ENCODE results near the gene KRTAP10-9.
"Not testable (repeated sequence)": the region's sequence is repeated elsewhere in the genome, so short reads cannot be mapped to it uniquely, and the experiment has no call there.

The KRTAP10-9 gene

DNA sequence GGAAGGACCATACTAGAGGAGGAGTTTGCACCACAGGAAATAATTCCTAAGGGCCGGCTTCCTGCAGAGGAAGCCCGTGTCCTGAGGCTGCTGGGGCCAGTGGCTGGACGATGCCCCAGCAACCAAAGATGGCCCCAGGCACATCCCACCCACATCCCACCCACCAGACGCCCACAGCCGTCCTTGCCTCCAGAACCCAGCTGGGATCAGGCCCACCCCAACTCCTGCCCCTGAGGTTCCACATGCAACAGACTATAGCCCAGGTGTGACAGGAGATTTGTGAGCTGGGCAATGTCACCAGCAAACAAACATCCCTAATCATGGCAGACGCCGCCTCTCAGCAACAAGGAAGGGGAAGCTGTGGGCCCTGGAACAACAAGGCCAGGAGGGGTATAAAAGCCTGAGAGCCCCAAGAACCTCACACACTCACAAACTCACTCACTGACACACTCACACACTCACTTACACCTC is at the start of gene KRTAP10-9:
Gene KRTAP10-9, plus strand, starts transcription at position 421 of the 471 bp plus-strand sequence. CDS start 79 bp downstream, outside the sequence.
- FAIRE-seq: no peak
- DNase-seq (ENCODE audit: low spot score): no peak

- FAIRE-seq: no peak
- no peak for DNase-seq (ENCODE audit: low spot score)
These were observed 48.4 kb upstream of the KRTAP10-9 start for GRCh38 chr21:44578371-44579055.

DNA sequence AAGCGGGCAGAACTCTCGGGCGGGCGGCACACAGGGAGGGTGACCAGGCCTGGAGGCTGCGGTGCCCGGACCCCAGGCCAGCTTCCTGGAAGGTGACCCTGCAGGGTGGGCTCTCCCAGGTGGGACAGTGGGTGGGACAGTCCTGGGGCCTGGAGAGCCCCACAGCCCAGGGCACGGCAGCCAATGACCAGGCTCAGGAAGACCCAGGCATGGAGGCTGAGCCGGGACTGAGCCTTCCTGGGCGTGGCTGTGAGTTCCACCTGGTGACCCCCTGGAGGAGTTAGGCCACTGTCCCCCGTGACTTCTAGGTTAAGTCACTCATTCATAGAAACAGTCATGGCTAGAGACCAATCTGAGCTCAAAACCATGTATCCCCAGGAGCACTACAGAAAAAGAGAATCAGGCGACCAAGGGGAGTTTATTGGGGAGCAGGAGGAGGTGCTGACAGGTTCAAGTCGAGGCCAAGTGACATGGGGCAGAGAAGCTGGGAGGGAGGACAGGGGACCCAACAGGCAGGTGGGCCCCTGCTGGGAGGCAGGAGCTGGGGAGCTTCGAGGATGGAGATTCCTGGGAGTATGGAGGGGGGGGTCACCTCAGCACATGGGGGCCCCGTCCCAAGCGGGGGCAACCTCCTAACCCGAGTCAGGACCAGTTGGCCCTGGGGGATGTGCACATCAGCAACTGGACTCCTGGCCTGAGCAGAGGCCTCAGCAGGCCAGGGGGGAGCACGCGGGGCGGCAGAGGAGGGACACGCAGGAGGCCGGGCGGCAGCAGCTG is 47.6 kb upstream of the KRTAP10-9 start:
- DNase-seq (ENCODE audit: low spot score): no peak
- no peak for FAIRE-seq

DNA sequence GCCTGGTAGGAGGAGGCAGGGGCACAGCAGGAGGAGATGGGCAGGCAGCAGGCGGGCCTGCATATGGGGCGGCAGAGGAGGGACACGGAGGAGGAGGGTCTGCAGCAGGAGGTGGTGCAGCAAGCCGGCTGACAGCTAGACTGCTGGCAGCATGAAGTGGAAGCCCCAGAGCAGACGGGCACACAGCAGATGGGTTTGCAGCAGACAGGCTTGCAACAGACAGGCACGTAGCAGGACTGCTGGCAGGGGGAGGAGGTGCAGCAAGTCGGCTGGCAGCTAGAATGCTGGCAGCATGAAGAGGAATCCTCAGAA is 47.1 kb upstream of the KRTAP10-9 start:
- DNase-seq (ENCODE audit: low spot score) (no peak), FAIRE-seq (peak; percentile 17)

- not testable (repeated sequence) for FAIRE-seq; DNase-seq (ENCODE audit: low spot score)
These were observed 46.6 kb upstream of the KRTAP10-9 start, which contains the start of gene KRTAP10-5 for GRCh38 chr21:44580231-44580821. TSS of gene KRTAP10-5 (minus strand) at chr21:44580604. CDS start at chr21:44580578, 26 bp downstream.

GRCh38 chr21:44581158-44581557 is 45.7 kb upstream of the KRTAP10-9 start:
- FAIRE-seq: no peak
- DNase-seq (ENCODE audit: low spot score): no peak

DNA sequence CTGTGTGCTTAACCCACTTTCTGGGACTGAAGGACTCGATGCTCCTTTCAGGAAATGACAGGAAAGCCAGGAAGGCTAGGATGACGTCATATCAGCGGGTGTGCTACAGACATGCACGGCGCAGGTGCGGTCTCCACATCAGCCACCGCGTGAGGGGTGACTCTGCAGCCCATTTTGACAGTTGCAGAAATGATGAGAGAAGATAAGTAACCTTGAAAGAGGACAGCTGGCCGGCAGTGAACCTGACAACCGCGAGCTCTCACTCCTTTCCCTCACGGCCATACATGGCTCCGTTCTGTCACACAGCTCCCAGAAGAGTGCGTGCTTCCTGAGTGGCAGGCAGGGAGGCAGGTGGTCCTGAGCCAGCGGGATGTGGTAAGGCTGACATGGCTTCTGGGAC is 44.8 kb upstream of the KRTAP10-9 start:
- FAIRE-seq (no peak), DNase-seq (ENCODE audit: low spot score) (no peak)

- FAIRE-seq (no peak), DNase-seq (ENCODE audit: low spot score) (no peak)
These were observed 43.6 kb upstream of the KRTAP10-9 start for GRCh38 chr21:44583089-44583799.

- DNase-seq (ENCODE audit: low spot score) (no peak), FAIRE-seq (no peak)
These were observed 43.1 kb upstream of the KRTAP10-9 start for GRCh38 chr21:44583800-44584147.

GRCh38 chr21:44585892-44586291 is 41.0 kb upstream of the KRTAP10-9 start:
- FAIRE-seq (no peak), DNase-seq (ENCODE audit: low spot score) (no peak)

DNA sequence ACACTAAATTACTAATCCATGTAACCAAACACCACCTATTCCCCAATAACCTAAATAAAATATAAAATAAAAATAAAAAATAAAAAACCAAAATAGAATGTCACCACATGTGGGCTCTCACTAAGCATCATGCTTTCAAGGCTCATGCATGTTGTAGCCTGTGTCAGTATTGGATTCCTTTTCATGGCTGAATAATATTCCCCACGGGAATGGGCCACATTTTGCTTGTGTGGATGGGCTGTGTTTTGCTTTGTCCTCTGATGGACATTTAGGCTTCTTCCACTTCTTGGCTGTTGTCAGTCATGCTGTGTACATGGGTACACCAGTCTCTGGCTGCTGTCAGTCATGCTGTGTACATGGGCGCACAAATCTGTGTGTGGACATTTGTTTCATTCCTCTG is 37.8 kb upstream of the KRTAP10-9 start:
- FAIRE-seq (no peak), DNase-seq (ENCODE audit: low spot score) (no peak)

DNA sequence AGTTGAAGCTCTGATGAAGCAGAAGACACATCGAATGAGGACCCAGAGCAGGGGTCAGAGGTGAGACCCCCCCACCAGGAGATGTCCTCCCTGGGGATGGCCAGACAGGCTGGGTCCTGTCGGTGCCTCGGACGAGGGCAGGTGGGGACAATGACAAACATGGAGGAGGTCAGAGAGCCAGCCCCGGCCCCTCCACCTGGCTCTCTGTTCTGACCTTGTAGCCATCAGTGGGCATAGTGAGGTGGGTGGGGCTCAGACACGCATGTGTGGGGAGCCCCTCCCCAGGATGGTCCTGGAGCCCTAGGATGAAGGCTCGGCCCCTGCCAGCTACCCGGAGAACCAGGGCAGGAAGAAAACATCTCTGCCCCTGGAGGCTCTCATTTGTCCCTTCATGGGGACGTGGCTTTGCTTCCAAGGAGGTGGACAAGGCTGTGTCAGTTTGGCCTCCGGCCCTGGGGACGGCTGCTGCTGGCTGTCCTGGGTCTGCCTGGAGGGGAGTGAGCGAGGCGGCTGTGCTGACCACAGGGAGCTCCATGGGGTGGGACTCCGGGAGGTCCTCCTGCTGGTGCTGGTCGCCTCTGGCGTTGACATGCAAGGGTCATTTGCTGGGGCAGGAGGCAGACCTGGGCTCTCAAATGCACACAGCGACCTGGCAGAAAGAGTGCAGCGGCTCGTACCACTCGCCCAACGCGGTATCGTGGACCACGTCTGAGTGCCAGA is 37.1 kb upstream of the KRTAP10-9 start:
- no peak for DNase-seq (ENCODE audit: low spot score)
- no peak for FAIRE-seq

- DNase-seq (ENCODE audit: low spot score): no peak
- FAIRE-seq: no peak
These were observed 36.6 kb upstream of the KRTAP10-9 start for GRCh38 chr21:44590311-44590721.

- not testable (repeated sequence) for DNase-seq (ENCODE audit: low spot score); FAIRE-seq
These were observed 35.7 kb upstream of the KRTAP10-9 start for GRCh38 chr21:44590897-44591800.

DNA sequence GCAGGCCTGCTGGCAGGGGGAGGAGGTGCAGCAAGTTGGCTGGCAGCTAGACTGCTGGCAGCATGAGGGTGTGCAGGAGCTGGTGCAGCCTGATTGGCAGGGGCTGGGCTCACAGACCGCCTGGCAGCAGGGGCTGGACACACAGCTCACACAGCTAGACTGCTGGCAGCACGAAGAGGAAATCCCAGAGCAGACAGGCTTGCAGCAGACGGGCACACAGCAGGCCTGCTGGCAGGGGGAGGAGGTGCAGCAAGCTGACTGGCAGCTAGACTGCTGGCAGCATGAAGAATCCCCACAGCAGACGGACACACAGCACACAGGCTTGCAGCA is 35.1 kb upstream of the KRTAP10-9 start:
- not testable (repeated sequence) for DNase-seq (ENCODE audit: low spot score); FAIRE-seq

GRCh38 chr21:44592446-44593311 is 34.2 kb upstream of the KRTAP10-9 start, which contains the start of gene KRTAP10-6:
TSS of gene KRTAP10-6 (minus strand) at chr21:44592505. CDS start at chr21:44592484, 21 bp downstream.
- FAIRE-seq: no peak

GRCh38 chr21:44593598-44594405 is 33.1 kb upstream of the KRTAP10-9 start:
- DNase-seq (ENCODE audit: low spot score): no peak
- FAIRE-seq: no peak

More at GRCh38 chr21:44592446-44593311, 34.2 kb upstream of the KRTAP10-9 start, which contains the start of gene KRTAP10-6:
- DNase-seq (ENCODE audit: low spot score): no peak

- FAIRE-seq (no peak), DNase-seq (ENCODE audit: low spot score) (no peak)
These were observed 32.4 kb upstream of the KRTAP10-9 start for GRCh38 chr21:44594406-44594916.

Measured in urothelium cell line (cell line).